Measurements from ENCODE around the gene ZBTB26. TPM values are rescaled to one million over a fixed set of nuclear protein-coding genes. Genes with fewer than 3 reads are reported as not detected.

The ZBTB26 gene
- polyA plus RNA-seq, 1 donor from 2014 or later: 8.5 TPM

- Histone ChIP-seq H3K36me3 (ENCODE audit: insufficient read depth, low read length) (no peaks in the 10 kb centered on the region), H3K79me2 (replicated peaks; ENCODE audit: insufficient read depth, low read length) (peaks cover 92% of the 10 kb centered on the region), H3K27ac (ENCODE audit: low read length) (no peak overlapping the region), H3K9ac (ENCODE audit: low read length) (no peak overlapping the region), H3K27me3 (ENCODE audit: insufficient read depth, low read depth, low read length) (no peaks in the 10 kb centered on the region), H3K4me3 (ENCODE audit: low read length) (no peak overlapping the region), H3K4me2 (ENCODE audit: low read length) (no peak overlapping the region), H3K9me2 (ENCODE audit: insufficient read depth, low read length) (no peaks in the 10 kb centered on the region), H4K20me1 (ENCODE audit: insufficient read depth) (no peaks in the 10 kb centered on the region), H3K9me3 (ENCODE audit: low read length) (no peaks in the 10 kb centered on the region), H2AFZ (ENCODE audit: low read depth, low read length) (no peak overlapping the region), H3F3A (ENCODE audit: insufficient read depth, low read length, poor library complexity, severe bottlenecking) (no peaks in the 10 kb centered on the region)
- no peak for TF ChIP-seq POLR2AphosphoS5 (IDR thresholded peaks at IDR 0.05)
- TF ChIP-seq SMC3 (conservative IDR thresholded peaks at IDR 0.05; ENCODE audit: poor library complexity): no peak
- TF ChIP-seq EZH2 (IDR thresholded peaks at IDR 0.05; ENCODE audit: borderline replicate concordance, insufficient read depth, low read length, poor library complexity, severe bottlenecking): no peak
- TF ChIP-seq EP300 (conservative IDR thresholded peaks at IDR 0.05; ENCODE audit: poor library complexity, severe bottlenecking): no peak
- TF ChIP-seq CTCF (IDR thresholded peaks at IDR 0.05; ENCODE audit: poor library complexity, severe bottlenecking): no peak
- TF ChIP-seq RAD21 (conservative IDR thresholded peaks at IDR 0.05): no peak
- no peak for TF ChIP-seq REST (IDR thresholded peaks at IDR 0.05; ENCODE audit: borderline replicate concordance)
- no peak for TF ChIP-seq MXI1 (conservative IDR thresholded peaks at IDR 0.05; ENCODE audit: poor library complexity, severe bottlenecking)
- TF ChIP-seq TAF1 (IDR thresholded peaks at IDR 0.05; ENCODE audit: low read depth): no peak
Observed at GRCh38 chr9:122948313-122948712, 17.0 kb upstream of the ZBTB26 start.

GRCh38 chr9:122946461-122947005 is 15.2 kb upstream of the ZBTB26 start:
- H3F3A ChIP-seq (ENCODE audit: insufficient read depth, low read length, poor library complexity, severe bottlenecking): no peaks in the 10 kb centered on the region
- H3K4me3 ChIP-seq (ENCODE audit: low read length): no peak overlapping the region
- TF ChIP-seq REST (IDR thresholded peaks at IDR 0.05; ENCODE audit: borderline replicate concordance) (no peak), SMC3 (conservative IDR thresholded peaks at IDR 0.05; ENCODE audit: poor library complexity) (no peak), CTCF (IDR thresholded peaks at IDR 0.05; ENCODE audit: poor library complexity, severe bottlenecking) (no peak), EP300 (conservative IDR thresholded peaks at IDR 0.05; ENCODE audit: poor library complexity, severe bottlenecking) (no peak), EZH2 (IDR thresholded peaks at IDR 0.05; ENCODE audit: borderline replicate concordance, insufficient read depth, low read length, poor library complexity, severe bottlenecking) (no peak), MXI1 (conservative IDR thresholded peaks at IDR 0.05; ENCODE audit: poor library complexity, severe bottlenecking) (no peak), RAD21 (conservative IDR thresholded peaks at IDR 0.05) (no peak), TAF1 (IDR thresholded peaks at IDR 0.05; ENCODE audit: low read depth) (no peak), POLR2AphosphoS5 (IDR thresholded peaks at IDR 0.05) (no peak)
- H3K36me3 ChIP-seq (ENCODE audit: insufficient read depth, low read length): no peaks in the 10 kb centered on the region
- no peak overlapping the region for H3K4me2 ChIP-seq (ENCODE audit: low read length)
- H3K9ac ChIP-seq (ENCODE audit: low read length): no peak overlapping the region
- H3K9me2 ChIP-seq (ENCODE audit: insufficient read depth, low read length): no peaks in the 10 kb centered on the region
- H2AFZ ChIP-seq (ENCODE audit: low read depth, low read length): no peak overlapping the region
- no peaks in the 10 kb centered on the region for H3K27me3 ChIP-seq (ENCODE audit: insufficient read depth, low read depth, low read length)
- H3K27ac ChIP-seq (ENCODE audit: low read length): no peak overlapping the region
- no peaks in the 10 kb centered on the region for H3K9me3 ChIP-seq (ENCODE audit: low read length)
- H3K79me2 ChIP-seq (replicated peaks; ENCODE audit: insufficient read depth, low read length): peaks cover 95% of the 10 kb centered on the region
- H4K20me1 ChIP-seq (ENCODE audit: insufficient read depth): no peaks in the 10 kb centered on the region

Data from neural cell (in vitro differentiated cells).